Parathyroid adenoma (tissue), 2 donors: ENCODE results near the gene DGCR2.

Experiments
- H2AFZ ChIP-seq: fragments of 300-600 bp; sonication (generic); one replicate; pipeline ENCODE4 v1.7.0; 2017; ENCODE audit warnings: antibody characterized with exemption, mild to moderate bottlenecking
- H3K27ac ChIP-seq: fragments of 300-600 bp; sonication (generic); one replicate; pipeline ENCODE4 v1.7.0; 2017
- H3K27me3 ChIP-seq: fragments of 300-600 bp; sonication (generic); one replicate; pipeline ENCODE4 v1.7.0; 2017; ENCODE audit warnings: low read length; ENCODE audit not compliant: control insufficient read depth, insufficient read depth
- H3K36me3 ChIP-seq: fragments of 300-600 bp; sonication (generic); one replicate; pipeline ENCODE4 v1.7.0; 2017; ENCODE audit warnings: low read length; ENCODE audit not compliant: control insufficient read depth, insufficient read depth
- H3K4me1 ChIP-seq: fragments of 300-600 bp; sonication (generic); one replicate; pipeline ENCODE4 v1.7.0; 2017; ENCODE audit warnings: control low read depth
- H3K4me2 ChIP-seq: fragments of 300-600 bp; sonication (generic); one replicate; pipeline ENCODE4 v1.7.0; 2017; ENCODE audit warnings: low read length
- H3K4me3 ChIP-seq: fragments of 300-600 bp; sonication (generic); one replicate; pipeline ENCODE4 v1.7.0; 2017; ENCODE audit warnings: low read depth, low read length
- H3K79me2 ChIP-seq: fragments of 300-600 bp; sonication (generic); one replicate; pipeline ENCODE4 v1.7.0; 2017; ENCODE audit warnings: control low read depth
- H3K9ac ChIP-seq: fragments of 300-600 bp; sonication (generic); one replicate; pipeline ENCODE4 v1.7.0; 2017; ENCODE audit warnings: mild to moderate bottlenecking
- H3K9me3 ChIP-seq: fragments of 300-600 bp; sonication (generic); one replicate; pipeline ENCODE4 v1.7.0; 2017; ENCODE audit warnings: low read length; ENCODE audit not compliant: control insufficient read depth
- TF ChIP-seq, protein P1 (sequence below): fragments of 300-600 bp; sonication (generic); IDR thresholded peaks from one replicate; pipeline ENCODE4 v1.7.0; 2017; ENCODE audit warnings: antibody characterized with exemption, mild to moderate bottlenecking
- donor health status: primary hyperparathyroidism.

DGCR2 gene

DNA sequence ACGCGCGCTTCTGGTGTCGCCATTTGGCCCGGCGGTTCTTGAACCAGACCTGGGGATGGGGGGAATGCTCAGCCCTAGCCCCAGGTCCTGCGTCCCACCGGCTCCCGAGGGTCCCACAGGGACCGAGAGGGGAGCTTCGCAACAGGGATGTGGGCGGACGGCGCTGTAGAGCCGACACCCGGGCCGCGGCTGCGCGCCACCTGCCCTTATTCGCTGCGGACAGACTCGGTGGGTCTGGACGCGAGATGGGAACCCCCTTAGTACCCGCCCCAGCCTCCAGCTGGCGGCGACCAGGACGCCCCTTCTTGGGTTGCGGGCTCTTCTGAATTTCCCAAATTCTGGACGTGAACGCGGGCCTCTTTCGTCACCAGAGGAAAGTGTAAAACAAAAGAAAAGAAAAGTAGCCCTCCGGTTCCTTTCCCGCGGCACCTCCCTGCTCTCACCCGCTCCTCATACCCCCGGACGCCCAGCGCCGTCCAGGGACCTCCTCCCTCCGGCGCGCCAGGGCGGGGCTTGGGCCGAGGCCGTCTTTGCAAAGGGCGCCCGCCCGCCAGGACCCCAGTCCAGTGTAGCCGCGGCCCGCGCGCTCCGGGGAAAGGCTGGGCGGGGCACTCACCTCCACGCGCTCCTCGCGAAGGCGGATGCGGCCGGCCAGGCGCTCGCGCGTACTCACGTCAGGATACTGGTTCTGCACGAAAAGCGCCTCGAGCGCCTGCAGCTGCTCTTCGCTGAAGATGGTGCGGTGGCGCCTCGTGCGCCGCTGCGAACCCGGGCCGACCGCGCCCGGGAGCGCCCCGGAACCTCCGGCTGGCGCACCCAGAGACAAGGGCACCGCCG is 27.1 kb upstream of the DGCR2 start:
- Histone ChIP-seq H3K4me3 (peak overlapping the region; percentile 9), H3K9ac (no peak overlapping the region), H3K9me3 (no peaks in the 10 kb centered on the region), H3K27me3 (no peaks in the 10 kb centered on the region), H3K4me1 (no peaks in the 10 kb centered on the region), H3K36me3 (no peaks in the 10 kb centered on the region), H3K79me2 (peaks cover under 1% of the 10 kb centered on the region), H3K27ac (no peak overlapping the region), H2AFZ (peak overlapping the region; percentile 42), H3K4me2 (peak overlapping the region; percentile 35)
- TF ChIP-seq, protein P1, sequence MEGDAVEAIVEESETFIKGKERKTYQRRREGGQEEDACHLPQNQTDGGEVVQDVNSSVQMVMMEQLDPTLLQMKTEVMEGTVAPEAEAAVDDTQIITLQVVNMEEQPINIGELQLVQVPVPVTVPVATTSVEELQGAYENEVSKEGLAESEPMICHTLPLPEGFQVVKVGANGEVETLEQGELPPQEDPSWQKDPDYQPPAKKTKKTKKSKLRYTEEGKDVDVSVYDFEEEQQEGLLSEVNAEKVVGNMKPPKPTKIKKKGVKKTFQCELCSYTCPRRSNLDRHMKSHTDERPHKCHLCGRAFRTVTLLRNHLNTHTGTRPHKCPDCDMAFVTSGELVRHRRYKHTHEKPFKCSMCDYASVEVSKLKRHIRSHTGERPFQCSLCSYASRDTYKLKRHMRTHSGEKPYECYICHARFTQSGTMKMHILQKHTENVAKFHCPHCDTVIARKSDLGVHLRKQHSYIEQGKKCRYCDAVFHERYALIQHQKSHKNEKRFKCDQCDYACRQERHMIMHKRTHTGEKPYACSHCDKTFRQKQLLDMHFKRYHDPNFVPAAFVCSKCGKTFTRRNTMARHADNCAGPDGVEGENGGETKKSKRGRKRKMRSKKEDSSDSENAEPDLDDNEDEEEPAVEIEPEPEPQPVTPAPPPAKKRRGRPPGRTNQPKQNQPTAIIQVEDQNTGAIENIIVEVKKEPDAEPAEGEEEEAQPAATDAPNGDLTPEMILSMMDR = no peak

DNA sequence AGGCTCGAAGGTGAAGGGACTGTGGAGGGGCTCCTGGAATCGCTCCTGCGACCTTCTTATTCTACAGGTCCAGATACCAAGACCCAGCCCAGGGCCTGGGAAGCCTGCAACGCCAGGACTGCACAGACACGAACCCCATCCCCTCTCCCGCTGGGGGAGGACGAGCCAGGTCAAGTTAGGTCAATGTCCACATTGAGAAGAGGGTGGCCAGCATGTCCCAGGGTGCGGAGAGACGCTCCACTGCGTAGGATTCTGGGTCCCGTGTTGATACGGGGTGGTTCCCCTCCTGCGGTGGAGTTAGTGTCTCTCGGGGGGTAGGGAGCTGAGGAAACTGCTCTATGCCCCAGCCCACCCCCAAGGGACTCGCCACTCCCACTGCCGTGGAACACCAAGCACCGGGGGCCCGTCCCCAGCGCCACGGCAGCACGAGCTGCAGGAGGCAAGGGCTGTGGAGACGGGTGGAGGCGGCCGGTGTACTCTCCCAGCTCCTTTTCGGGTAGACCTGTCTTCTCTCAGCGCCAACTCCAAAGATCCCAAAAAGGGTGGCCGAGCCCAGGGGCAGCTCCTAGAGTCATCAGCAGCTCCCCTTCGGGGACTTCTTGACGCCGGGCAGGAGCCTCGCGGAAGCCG is 26.3 kb upstream of the DGCR2 start:
- Histone ChIP-seq H3K36me3 (no peaks in the 10 kb centered on the region), H3K4me3 (no peak overlapping the region), H3K27ac (no peak overlapping the region), H3K27me3 (no peaks in the 10 kb centered on the region), H3K79me2 (peaks cover 4% of the 10 kb centered on the region), H3K4me2 (no peak overlapping the region), H2AFZ (no peak overlapping the region), H3K9me3 (no peaks in the 10 kb centered on the region), H3K9ac (no peak overlapping the region), H3K4me1 (no peaks in the 10 kb centered on the region)
- TF ChIP-seq, protein P1 = no peak

DNA sequence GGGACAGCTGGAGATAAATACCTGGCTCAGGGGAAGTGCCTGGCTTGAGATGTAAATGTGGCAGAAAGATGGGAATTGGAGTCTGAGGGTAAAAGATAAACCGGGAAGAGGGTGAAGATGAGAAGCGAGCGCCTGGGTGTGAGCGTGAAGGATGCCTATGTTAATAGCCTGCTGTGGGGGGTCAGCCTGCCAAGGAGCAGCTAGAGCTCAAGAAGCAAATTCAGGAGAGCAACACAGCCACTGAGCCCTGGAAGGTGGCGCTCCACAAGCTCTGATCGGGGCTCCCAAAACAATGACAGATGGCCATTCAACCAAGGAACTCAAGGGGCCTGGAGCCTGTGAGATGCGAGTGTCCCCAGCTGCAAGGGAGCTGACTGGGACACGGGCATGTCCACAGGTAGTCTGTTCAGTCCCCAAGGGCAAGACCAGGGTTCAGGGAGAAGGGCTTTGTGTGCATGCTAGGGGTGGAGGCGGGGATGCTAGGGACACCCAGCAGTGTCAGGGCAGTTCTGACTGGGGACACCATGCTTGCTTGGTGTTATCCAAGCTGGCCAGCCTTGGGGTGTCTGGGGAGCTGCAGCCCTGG is 25.1 kb upstream of the DGCR2 start:
- H3K27ac ChIP-seq = no peak overlapping the region
- peaks cover 6% of the 10 kb centered on the region for H3K79me2 ChIP-seq
- H2AFZ ChIP-seq = no peak overlapping the region
- H3K9me3 ChIP-seq = no peaks in the 10 kb centered on the region
- no peak overlapping the region for H3K4me2 ChIP-seq
- TF ChIP-seq, protein P1 = no peak
- no peak overlapping the region for H3K4me3 ChIP-seq
- no peaks in the 10 kb centered on the region for H3K36me3 ChIP-seq
- H3K4me1 ChIP-seq = no peaks in the 10 kb centered on the region
- no peaks in the 10 kb centered on the region for H3K27me3 ChIP-seq
- no peak overlapping the region for H3K9ac ChIP-seq

DNA sequence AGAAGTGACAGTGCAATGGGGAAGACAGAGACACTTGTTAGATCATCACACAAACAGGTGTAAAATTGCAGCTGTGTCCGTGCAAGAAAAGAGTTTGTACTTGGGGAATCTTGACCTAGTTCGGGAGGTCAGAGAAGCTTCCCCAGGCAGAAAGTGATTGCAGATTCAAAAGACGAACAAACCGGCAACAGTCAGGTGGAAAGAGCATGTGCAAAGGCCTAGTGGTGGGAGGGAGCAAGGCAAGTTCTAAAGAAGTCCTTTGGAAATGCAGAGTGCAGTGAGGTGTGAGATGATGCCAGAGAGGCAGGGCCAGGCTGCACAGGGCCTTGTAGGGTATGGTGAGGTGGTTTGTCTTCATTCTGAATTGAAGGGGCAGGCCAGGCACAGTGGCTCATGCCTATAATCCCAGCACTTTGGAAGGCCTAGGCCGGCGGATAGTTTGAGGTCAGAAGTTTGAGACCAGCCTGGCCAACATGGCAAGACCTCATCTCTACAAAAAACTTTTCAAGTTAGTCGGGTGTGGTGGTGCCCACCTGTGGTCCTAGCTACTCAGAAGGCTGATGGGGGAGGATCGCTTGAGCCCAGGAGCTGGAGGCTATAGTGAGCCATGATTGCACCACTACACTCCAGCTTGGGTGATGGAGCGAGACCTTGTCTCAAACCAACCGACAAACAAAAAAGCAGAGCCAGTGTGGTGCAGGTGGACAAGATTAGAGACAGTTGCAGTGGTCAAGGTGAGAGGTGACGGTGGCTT is 24.2 kb upstream of the DGCR2 start:
- no peaks in the 10 kb centered on the region for H3K36me3 ChIP-seq
- no peaks in the 10 kb centered on the region for H3K4me1 ChIP-seq
- H3K9me3 ChIP-seq = no peaks in the 10 kb centered on the region
- H3K27me3 ChIP-seq = no peaks in the 10 kb centered on the region
- TF ChIP-seq, protein P1 = no peak
- no peak overlapping the region for H3K4me2 ChIP-seq
- H2AFZ ChIP-seq = no peak overlapping the region
- no peak overlapping the region for H3K4me3 ChIP-seq
- no peak overlapping the region for H3K9ac ChIP-seq
- H3K79me2 ChIP-seq = peaks cover 6% of the 10 kb centered on the region
- no peak overlapping the region for H3K27ac ChIP-seq
